GM12891 (cell line): ENCODE results near the gene IRAG1.

Source experiments
- POLR2A ChIP-seq: IDR thresholded peaks from 2 replicates; pipeline ENCODE4 v1.6.1; 2011; ENCODE audit warnings: low read depth, low read length, control low read depth
- POU2F2 ChIP-seq: IDR thresholded peaks from 2 replicates; pipeline ENCODE4 v1.6.1; 2011; ENCODE audit warnings: low read depth, mild to moderate bottlenecking, control low read depth, low read length, moderate library complexity
- TAF1 ChIP-seq: IDR thresholded peaks from 2 replicates; pipeline ENCODE4 v1.6.1; 2011; ENCODE audit warnings: low read depth, low read length, control low read depth

GRCh38 chr11:10653946-10654810, 39.4 kb downstream of the IRAG1 start:
- TF ChIP-seq POLR2A (no peak), POU2F2 (no peak), TAF1 (no peak)
